ENCODE data around the gene COX6A2.

COX6A2 gene

DNA sequence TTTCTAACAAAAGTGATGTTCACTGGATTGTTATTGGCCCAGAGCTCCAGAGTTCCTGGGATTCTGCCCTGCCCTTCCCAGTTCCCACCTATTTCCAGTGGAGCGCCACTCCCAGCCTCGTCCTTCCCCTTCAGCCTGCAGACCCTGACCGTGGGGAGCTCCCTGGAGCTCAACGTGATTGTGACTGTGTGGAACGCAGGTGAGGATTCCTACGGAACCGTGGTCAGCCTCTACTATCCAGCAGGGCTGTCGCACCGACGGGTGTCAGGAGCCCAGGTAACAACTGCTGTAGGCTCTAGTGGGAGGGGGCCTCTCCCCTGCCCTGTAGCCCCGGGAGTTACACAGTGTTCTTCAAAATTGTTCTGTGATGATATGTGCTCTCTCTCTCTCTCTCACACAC, 11.8 kb downstream of the COX6A2 start:
- Histone ChIP-seq H4K20me1 (ENCODE audit: insufficient read depth, low read length) (no peaks in the 10 kb centered on the region), H3F3A (ENCODE audit: insufficient read depth, low read length) (no peaks in the 10 kb centered on the region), H3K9me3 (replicated peaks; ENCODE audit: insufficient read depth, low read length) (no peaks in the 10 kb centered on the region), H3K27me3 (replicated peaks; ENCODE audit: insufficient read depth, low read length) (peaks cover 41% of the 10 kb centered on the region), H2AFZ (ENCODE audit: low read length) (no peak overlapping the region), H3K79me2 (ENCODE audit: low read length) (no peaks in the 10 kb centered on the region), H3K36me3 (replicated peaks; ENCODE audit: insufficient read depth, low read length) (no peaks in the 10 kb centered on the region), H3K9ac (ENCODE audit: low read length) (no peak overlapping the region), H3K9me2 (replicated peaks; ENCODE audit: insufficient read depth, low read length) (no peaks in the 10 kb centered on the region), H3K27ac (ENCODE audit: low read length) (no peak overlapping the region), H3K4me1 (ENCODE audit: low read length) (no peaks in the 10 kb centered on the region), H3K4me2 (ENCODE audit: low read depth, low read length) (no peak overlapping the region), H3K4me3 (ENCODE audit: low read length) (no peak overlapping the region)
- DNase-seq = no peak
- TF ChIP-seq, protein P1, sequence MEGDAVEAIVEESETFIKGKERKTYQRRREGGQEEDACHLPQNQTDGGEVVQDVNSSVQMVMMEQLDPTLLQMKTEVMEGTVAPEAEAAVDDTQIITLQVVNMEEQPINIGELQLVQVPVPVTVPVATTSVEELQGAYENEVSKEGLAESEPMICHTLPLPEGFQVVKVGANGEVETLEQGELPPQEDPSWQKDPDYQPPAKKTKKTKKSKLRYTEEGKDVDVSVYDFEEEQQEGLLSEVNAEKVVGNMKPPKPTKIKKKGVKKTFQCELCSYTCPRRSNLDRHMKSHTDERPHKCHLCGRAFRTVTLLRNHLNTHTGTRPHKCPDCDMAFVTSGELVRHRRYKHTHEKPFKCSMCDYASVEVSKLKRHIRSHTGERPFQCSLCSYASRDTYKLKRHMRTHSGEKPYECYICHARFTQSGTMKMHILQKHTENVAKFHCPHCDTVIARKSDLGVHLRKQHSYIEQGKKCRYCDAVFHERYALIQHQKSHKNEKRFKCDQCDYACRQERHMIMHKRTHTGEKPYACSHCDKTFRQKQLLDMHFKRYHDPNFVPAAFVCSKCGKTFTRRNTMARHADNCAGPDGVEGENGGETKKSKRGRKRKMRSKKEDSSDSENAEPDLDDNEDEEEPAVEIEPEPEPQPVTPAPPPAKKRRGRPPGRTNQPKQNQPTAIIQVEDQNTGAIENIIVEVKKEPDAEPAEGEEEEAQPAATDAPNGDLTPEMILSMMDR (IDR thresholded peaks at IDR 0.05; ENCODE audit: low read length) = no peak
- TF ChIP-seq EZH2 (optimal IDR thresholded peaks at IDR 0.05; ENCODE audit: low read depth, low read length) = no peak
- no peak for TF ChIP-seq EZH2phosphoT487 (IDR thresholded peaks at IDR 0.05; ENCODE audit: low read length)

DNA sequence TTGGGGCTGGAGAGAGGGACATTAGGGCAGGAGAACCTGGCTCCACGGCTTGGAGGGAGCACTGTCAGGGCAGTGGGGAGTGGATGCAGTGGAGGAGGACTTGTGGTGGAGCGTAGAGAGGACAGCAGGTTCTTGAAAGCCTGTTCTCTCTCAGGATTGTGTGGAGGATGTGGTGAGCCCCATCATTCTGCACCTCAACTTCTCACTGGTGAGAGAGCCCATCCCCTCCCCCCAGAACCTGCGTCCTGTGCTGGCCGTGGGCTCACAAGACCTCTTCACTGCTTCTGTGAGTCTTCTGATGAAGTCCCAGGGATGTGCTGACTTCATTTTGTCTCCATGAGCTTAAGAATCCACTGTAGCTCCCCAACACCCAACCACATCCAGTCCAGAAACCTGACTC, 13.5 kb downstream of the COX6A2 start:
- no peak for DNase-seq
- peaks cover 54% of the 10 kb centered on the region for H3K27me3 ChIP-seq (replicated peaks; ENCODE audit: insufficient read depth, low read length)

DNA sequence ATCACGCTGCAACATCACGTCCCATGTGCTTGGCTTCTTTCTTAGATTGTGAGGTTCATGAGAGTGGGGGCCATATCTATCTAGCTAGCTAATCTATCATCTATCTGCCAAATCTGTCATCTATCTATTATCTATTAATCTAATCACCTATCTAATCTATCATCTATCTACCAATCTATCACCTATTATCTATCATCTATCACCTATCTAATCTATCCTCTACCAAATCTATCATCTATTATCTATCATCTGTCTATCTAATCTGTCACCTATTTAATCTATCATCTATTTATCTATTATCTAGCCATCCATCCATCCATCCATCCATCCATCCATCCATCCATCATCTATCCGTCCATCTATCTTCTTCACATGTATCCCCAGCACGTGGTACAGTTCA, 14.2 kb downstream of the COX6A2 start:
- Histone ChIP-seq H3K9ac (ENCODE audit: low read length) (no peak overlapping the region), H3K4me3 (ENCODE audit: low read length) (no peak overlapping the region), H3K79me2 (ENCODE audit: low read length) (no peaks in the 10 kb centered on the region), H2AFZ (ENCODE audit: low read length) (no peak overlapping the region), H3K36me3 (replicated peaks; ENCODE audit: insufficient read depth, low read length) (no peaks in the 10 kb centered on the region), H3K27ac (ENCODE audit: low read length) (no peak overlapping the region), H3K9me2 (replicated peaks; ENCODE audit: insufficient read depth, low read length) (no peaks in the 10 kb centered on the region), H3K27me3 (replicated peaks; ENCODE audit: insufficient read depth, low read length) (peaks cover 60% of the 10 kb centered on the region), H4K20me1 (ENCODE audit: insufficient read depth, low read length) (no peaks in the 10 kb centered on the region), H3K4me2 (ENCODE audit: low read depth, low read length) (no peak overlapping the region), H3F3A (ENCODE audit: insufficient read depth, low read length) (no peaks in the 10 kb centered on the region), H3K4me1 (ENCODE audit: low read length) (no peaks in the 10 kb centered on the region), H3K9me3 (replicated peaks; ENCODE audit: insufficient read depth, low read length) (no peaks in the 10 kb centered on the region)
- no peak for DNase-seq
- TF ChIP-seq EZH2phosphoT487 (IDR thresholded peaks at IDR 0.05; ENCODE audit: low read length) = no peak
- no peak for TF ChIP-seq EZH2 (optimal IDR thresholded peaks at IDR 0.05; ENCODE audit: low read depth, low read length)
- TF ChIP-seq, protein P1 (IDR thresholded peaks at IDR 0.05; ENCODE audit: low read length) = no peak

More for the DNA sequence above, 13.5 kb downstream of the COX6A2 start:
- no peak overlapping the region for H3K9ac ChIP-seq (ENCODE audit: low read length)
- no peak overlapping the region for H3K4me3 ChIP-seq (ENCODE audit: low read length)
- no peak overlapping the region for H3K27ac ChIP-seq (ENCODE audit: low read length)
- TF ChIP-seq EZH2phosphoT487 (IDR thresholded peaks at IDR 0.05; ENCODE audit: low read length) (no peak), EZH2 (optimal IDR thresholded peaks at IDR 0.05; ENCODE audit: low read depth, low read length) (no peak)
- no peaks in the 10 kb centered on the region for H4K20me1 ChIP-seq (ENCODE audit: insufficient read depth, low read length)
- no peaks in the 10 kb centered on the region for H3F3A ChIP-seq (ENCODE audit: insufficient read depth, low read length)
- H2AFZ ChIP-seq (ENCODE audit: low read length) = no peak overlapping the region
- H3K36me3 ChIP-seq (replicated peaks; ENCODE audit: insufficient read depth, low read length) = no peaks in the 10 kb centered on the region
- no peaks in the 10 kb centered on the region for H3K4me1 ChIP-seq (ENCODE audit: low read length)
- no peaks in the 10 kb centered on the region for H3K9me3 ChIP-seq (replicated peaks; ENCODE audit: insufficient read depth, low read length)
- H3K4me2 ChIP-seq (ENCODE audit: low read depth, low read length) = no peak overlapping the region
- H3K79me2 ChIP-seq (ENCODE audit: low read length) = no peaks in the 10 kb centered on the region
- no peaks in the 10 kb centered on the region for H3K9me2 ChIP-seq (replicated peaks; ENCODE audit: insufficient read depth, low read length)

GRCh38 chr16:31413381-31413780, 14.8 kb downstream of the COX6A2 start:
- Histone ChIP-seq H2AFZ (ENCODE audit: low read length) (no peak overlapping the region), H3K27me3 (replicated peaks; ENCODE audit: insufficient read depth, low read length) (peaks cover 63% of the 10 kb centered on the region), H4K20me1 (ENCODE audit: insufficient read depth, low read length) (no peaks in the 10 kb centered on the region)

More at GRCh38 chr16:31413381-31413780, 14.8 kb downstream of the COX6A2 start:
- Histone ChIP-seq H3K9me3 (replicated peaks; ENCODE audit: insufficient read depth, low read length) (no peaks in the 10 kb centered on the region), H3K36me3 (replicated peaks; ENCODE audit: insufficient read depth, low read length) (no peaks in the 10 kb centered on the region), H3K9ac (ENCODE audit: low read length) (no peak overlapping the region), H3K4me2 (ENCODE audit: low read depth, low read length) (no peak overlapping the region), H3F3A (ENCODE audit: insufficient read depth, low read length) (no peaks in the 10 kb centered on the region), H3K4me1 (ENCODE audit: low read length) (no peaks in the 10 kb centered on the region), H3K79me2 (ENCODE audit: low read length) (no peaks in the 10 kb centered on the region), H3K9me2 (replicated peaks; ENCODE audit: insufficient read depth, low read length) (no peaks in the 10 kb centered on the region), H3K27ac (ENCODE audit: low read length) (no peak overlapping the region), H3K4me3 (ENCODE audit: low read length) (no peak overlapping the region)
- TF ChIP-seq, protein P1 (IDR thresholded peaks at IDR 0.05; ENCODE audit: low read length) = no peak
- TF ChIP-seq EZH2 (optimal IDR thresholded peaks at IDR 0.05; ENCODE audit: low read depth, low read length) (no peak), EZH2phosphoT487 (IDR thresholded peaks at IDR 0.05; ENCODE audit: low read length) (no peak)
- no peak for DNase-seq
